Mesothelial cell of epicardium (in vitro differentiated cells): ENCODE data around the gene SETX. TPM values are rescaled to one million over a fixed set of nuclear protein-coding genes. Genes with fewer than 3 reads are reported as not detected.
"Not testable (repeated sequence)": the region's sequence is repeated elsewhere in the genome, so short reads cannot be mapped to it uniquely, and the experiment has no call there.

Experiments used
- DNase-seq, 2 experiments: peaks; one replicate each; pipeline ENCODE4 v3.0.0; 2021; ENCODE audit warnings: low spot score in 2 of 2; ENCODE audit not compliant: unreplicated experiment in 2 of 2
- H3K27ac Mint-ChIP-seq: 2 replicates; pipeline ENCODE4 v1.8.0; 2021; ENCODE audit warnings: mixed read lengths
- H3K27me3 Mint-ChIP-seq: 2 replicates; pipeline ENCODE4 v1.8.0; 2021; ENCODE audit warnings: low read depth, mixed read lengths
- H3K36me3 Mint-ChIP-seq: 2 replicates; pipeline ENCODE4 v1.8.0; 2021; ENCODE audit warnings: mixed read lengths
- H3K4me1 Mint-ChIP-seq: 2 replicates; pipeline ENCODE4 v1.8.0; 2021; ENCODE audit warnings: mixed read lengths
- H3K4me3 Mint-ChIP-seq: 2 replicates; pipeline ENCODE4 v1.8.0; 2021; ENCODE audit warnings: mild to moderate bottlenecking, moderate library complexity, mixed read lengths
- H3K9me3 Mint-ChIP-seq: 2 replicates; pipeline ENCODE4 v1.8.0; 2021; ENCODE audit warnings: mixed read lengths
- total RNA-seq: library from RNA; stranded (reverse); gene quantifications from 3 replicates; pipeline ENCODE4 v1.2.1, GENCODE V29; 2021
- TF ChIP-seq, protein P1 (sequence below): fragments of 200-600 bp; sonication (generic); IDR thresholded peaks from one replicate; pipeline ENCODE4 v1.5.0; 2021; ENCODE audit warnings: antibody characterized with exemption; ENCODE audit not compliant: unreplicated experiment

SETX gene
- total RNA-seq, 1 donor from 2014 or later: 51.4 TPM

GRCh38 chr9:132390966-132391365 is 36.2 kb upstream of the SETX start:
- no peaks in the 10 kb centered on the region for H3K27me3 Mint-ChIP-seq

GRCh38 chr9:132387133-132387532 is 32.3 kb upstream of the SETX start:
- no peaks in the 10 kb centered on the region for H3K9me3 Mint-ChIP-seq
- no peak for DNase-seq
- H3K27ac Mint-ChIP-seq: no peak overlapping the region
- peaks cover 45% of the 10 kb centered on the region for H3K36me3 Mint-ChIP-seq
- TF ChIP-seq, protein P1, sequence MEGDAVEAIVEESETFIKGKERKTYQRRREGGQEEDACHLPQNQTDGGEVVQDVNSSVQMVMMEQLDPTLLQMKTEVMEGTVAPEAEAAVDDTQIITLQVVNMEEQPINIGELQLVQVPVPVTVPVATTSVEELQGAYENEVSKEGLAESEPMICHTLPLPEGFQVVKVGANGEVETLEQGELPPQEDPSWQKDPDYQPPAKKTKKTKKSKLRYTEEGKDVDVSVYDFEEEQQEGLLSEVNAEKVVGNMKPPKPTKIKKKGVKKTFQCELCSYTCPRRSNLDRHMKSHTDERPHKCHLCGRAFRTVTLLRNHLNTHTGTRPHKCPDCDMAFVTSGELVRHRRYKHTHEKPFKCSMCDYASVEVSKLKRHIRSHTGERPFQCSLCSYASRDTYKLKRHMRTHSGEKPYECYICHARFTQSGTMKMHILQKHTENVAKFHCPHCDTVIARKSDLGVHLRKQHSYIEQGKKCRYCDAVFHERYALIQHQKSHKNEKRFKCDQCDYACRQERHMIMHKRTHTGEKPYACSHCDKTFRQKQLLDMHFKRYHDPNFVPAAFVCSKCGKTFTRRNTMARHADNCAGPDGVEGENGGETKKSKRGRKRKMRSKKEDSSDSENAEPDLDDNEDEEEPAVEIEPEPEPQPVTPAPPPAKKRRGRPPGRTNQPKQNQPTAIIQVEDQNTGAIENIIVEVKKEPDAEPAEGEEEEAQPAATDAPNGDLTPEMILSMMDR: no peak
- no peak overlapping the region for H3K4me3 Mint-ChIP-seq
- H3K4me1 Mint-ChIP-seq: no peaks in the 10 kb centered on the region
- H3K27me3 Mint-ChIP-seq: no peaks in the 10 kb centered on the region

More at GRCh38 chr9:132390966-132391365, 36.2 kb upstream of the SETX start:
- Mint-ChIP-seq H3K27ac (no peak overlapping the region), H3K36me3 (peaks cover 40% of the 10 kb centered on the region), H3K4me3 (no peak overlapping the region), H3K4me1 (no peaks in the 10 kb centered on the region), H3K9me3 (no peaks in the 10 kb centered on the region)
- TF ChIP-seq, protein P1: no peak
- DNase-seq: no peak

DNA sequence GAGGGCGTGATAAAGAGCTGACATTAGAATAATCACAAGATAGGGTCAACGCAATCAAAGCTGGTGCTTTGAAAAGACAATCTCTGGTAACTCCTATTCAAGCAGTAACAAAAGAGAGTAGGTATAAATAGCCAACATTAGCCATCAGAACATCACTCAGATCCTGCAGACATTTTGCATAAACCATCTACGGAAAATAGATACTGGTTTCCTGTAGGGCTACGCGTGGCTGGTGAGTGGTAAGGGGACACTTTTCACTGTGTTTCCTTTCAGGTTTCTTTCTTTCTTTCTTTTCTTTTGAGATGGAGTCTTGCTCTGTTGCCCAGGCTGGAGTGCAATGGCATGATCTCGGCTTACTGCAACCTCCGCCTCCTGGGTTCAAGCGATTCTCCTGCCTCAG is 29.6 kb upstream of the SETX start:
- TF ChIP-seq, protein P1: no peak
- Mint-ChIP-seq H3K27me3 (no peaks in the 10 kb centered on the region), H3K36me3 (peaks cover 41% of the 10 kb centered on the region), H3K27ac (no peak overlapping the region), H3K4me1 (no peaks in the 10 kb centered on the region), H3K9me3 (no peaks in the 10 kb centered on the region), H3K4me3 (no peak overlapping the region)
- DNase-seq: no peak

GRCh38 chr9:132383462-132383883 is 28.7 kb upstream of the SETX start:
- Mint-ChIP-seq H3K9me3 (no peaks in the 10 kb centered on the region), H3K36me3 (peaks cover 40% of the 10 kb centered on the region), H3K27me3 (no peaks in the 10 kb centered on the region), H3K4me3 (no peak overlapping the region), H3K27ac (no peak overlapping the region), H3K4me1 (no peaks in the 10 kb centered on the region)
- no peak for DNase-seq
- TF ChIP-seq, protein P1: no peak

GRCh38 chr9:132381966-132382541 is 27.3 kb upstream of the SETX start:
- Mint-ChIP-seq H3K4me3 (no peak overlapping the region), H3K9me3 (no peaks in the 10 kb centered on the region), H3K36me3 (peaks cover 31% of the 10 kb centered on the region), H3K4me1 (no peaks in the 10 kb centered on the region), H3K27ac (no peak overlapping the region), H3K27me3 (no peaks in the 10 kb centered on the region)
- TF ChIP-seq, protein P1: no peak
- no peak for DNase-seq

GRCh38 chr9:132378416-132378815 is 23.6 kb upstream of the SETX start:
- H3K27me3 Mint-ChIP-seq: not testable (repeated sequence)

GRCh38 chr9:132377769-132378168 is 23.0 kb upstream of the SETX start:
- H3K4me1 Mint-ChIP-seq, H3K27me3 Mint-ChIP-seq, H3K9me3 Mint-ChIP-seq, H3K4me3 Mint-ChIP-seq, DNase-seq, H3K27ac Mint-ChIP-seq: not testable (repeated sequence)
- peaks cover 29% of the 10 kb centered on the region for H3K36me3 Mint-ChIP-seq

More at GRCh38 chr9:132378416-132378815, 23.6 kb upstream of the SETX start:
- H3K36me3 Mint-ChIP-seq: peaks cover 34% of the 10 kb centered on the region
- not testable (repeated sequence) for H3K27ac Mint-ChIP-seq, H3K4me3 Mint-ChIP-seq, H3K4me1 Mint-ChIP-seq, DNase-seq, H3K9me3 Mint-ChIP-seq
